WTC11 (cell line): Measurements from ENCODE around the gene CCN6.

Experiments used
- ELF4 ChIP-seq: sonication (generic); formaldehyde crosslinking; IDR thresholded peaks from 2 replicates; pipeline ENCODE4 v1.8.1; 2022; ENCODE audit warnings: low read depth, mild to moderate bottlenecking, moderate library complexity, missing genetic modification reagents
- FOXJ3 ChIP-seq: sonication (generic); formaldehyde crosslinking; IDR thresholded peaks from 2 replicates; pipeline ENCODE4 v1.9.0; 2021; ENCODE audit warnings: missing genetic modification reagents, mild to moderate bottlenecking, borderline replicate concordance
- GABPB1 ChIP-seq: sonication (generic); formaldehyde crosslinking; IDR thresholded peaks from 2 replicates; pipeline ENCODE4 v1.8.1; 2023; ENCODE audit warnings: mild to moderate bottlenecking, missing genetic modification reagents
- MYBL2 ChIP-seq: sonication (generic); formaldehyde crosslinking; IDR thresholded peaks from 2 replicates; pipeline ENCODE4 v1.8.1; 2023; ENCODE audit warnings: mild to moderate bottlenecking, moderate library complexity, missing genetic modification reagents
- SOX15 ChIP-seq: fragments of 250-450 bp; sonication (Bioruptor Pico); IDR thresholded peaks from 2 replicates; pipeline ENCODE4 v1.9.0; 2021; ENCODE audit warnings: mild to moderate bottlenecking
- TP53 ChIP-seq: sonication (generic); formaldehyde crosslinking; IDR thresholded peaks from 2 replicates; pipeline ENCODE4 v1.8.1; 2023; ENCODE audit warnings: mild to moderate bottlenecking, missing genetic modification reagents
- TF ChIP-seq, protein P1 (sequence below): fragments of 200-600 bp; IDR thresholded peaks from 2 replicates; pipeline ENCODE4 v1.8.0; 2022; ENCODE audit warnings: antibody characterized with exemption
- TF ChIP-seq, protein P2 (sequence below): sonication (generic); formaldehyde crosslinking; IDR thresholded peaks from 2 replicates; pipeline ENCODE4 v1.8.1; 2022; ENCODE audit warnings: low read depth, missing genetic modification reagents, borderline replicate concordance
- TF ChIP-seq, protein P3 (sequence below): sonication (generic); formaldehyde crosslinking; IDR thresholded peaks from 2 replicates; pipeline ENCODE4 v1.8.0; 2022; ENCODE audit warnings: mild to moderate bottlenecking, missing genetic modification reagents
- TF ChIP-seq, protein P4 (sequence below): sonication (generic); formaldehyde crosslinking; conservative IDR thresholded peaks from 2 replicates; pipeline ENCODE4 v1.8.1; 2023; ENCODE audit warnings: mild to moderate bottlenecking, low read depth, missing genetic modification reagents, moderate library complexity
- TF ChIP-seq, protein P5 (sequence below): sonication (generic); formaldehyde crosslinking; IDR thresholded peaks from 2 replicates; pipeline ENCODE4 v1.8.0; 2022; ENCODE audit warnings: mild to moderate bottlenecking, missing genetic modification reagents

DNA sequence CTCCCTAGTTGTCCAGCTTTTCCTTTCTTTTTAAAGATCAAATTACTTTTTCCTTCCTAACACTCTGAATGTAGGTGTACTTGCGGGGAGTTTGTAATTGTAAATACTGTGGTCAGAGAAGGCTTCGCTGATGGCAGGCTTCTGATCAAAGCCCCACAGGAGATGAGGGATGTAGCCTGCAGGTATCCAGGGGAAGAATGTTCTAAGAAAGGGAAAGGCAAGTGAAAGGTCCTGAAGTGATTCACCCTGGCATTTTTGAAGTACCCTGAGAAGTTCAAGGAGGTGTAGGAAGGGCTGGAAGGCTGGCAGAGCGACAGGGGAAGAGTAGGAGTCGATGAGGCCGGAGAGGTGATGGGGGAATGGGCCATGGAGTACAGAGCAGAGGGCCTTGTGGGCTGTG lies 38.2 kb upstream of the CCN6 start:
- no peak for TF ChIP-seq TP53
- TF ChIP-seq, protein P1, sequence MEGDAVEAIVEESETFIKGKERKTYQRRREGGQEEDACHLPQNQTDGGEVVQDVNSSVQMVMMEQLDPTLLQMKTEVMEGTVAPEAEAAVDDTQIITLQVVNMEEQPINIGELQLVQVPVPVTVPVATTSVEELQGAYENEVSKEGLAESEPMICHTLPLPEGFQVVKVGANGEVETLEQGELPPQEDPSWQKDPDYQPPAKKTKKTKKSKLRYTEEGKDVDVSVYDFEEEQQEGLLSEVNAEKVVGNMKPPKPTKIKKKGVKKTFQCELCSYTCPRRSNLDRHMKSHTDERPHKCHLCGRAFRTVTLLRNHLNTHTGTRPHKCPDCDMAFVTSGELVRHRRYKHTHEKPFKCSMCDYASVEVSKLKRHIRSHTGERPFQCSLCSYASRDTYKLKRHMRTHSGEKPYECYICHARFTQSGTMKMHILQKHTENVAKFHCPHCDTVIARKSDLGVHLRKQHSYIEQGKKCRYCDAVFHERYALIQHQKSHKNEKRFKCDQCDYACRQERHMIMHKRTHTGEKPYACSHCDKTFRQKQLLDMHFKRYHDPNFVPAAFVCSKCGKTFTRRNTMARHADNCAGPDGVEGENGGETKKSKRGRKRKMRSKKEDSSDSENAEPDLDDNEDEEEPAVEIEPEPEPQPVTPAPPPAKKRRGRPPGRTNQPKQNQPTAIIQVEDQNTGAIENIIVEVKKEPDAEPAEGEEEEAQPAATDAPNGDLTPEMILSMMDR: no peak
- TF ChIP-seq GABPB1 (CRISPR knock-in tag): no peak
- TF ChIP-seq, protein P2, sequence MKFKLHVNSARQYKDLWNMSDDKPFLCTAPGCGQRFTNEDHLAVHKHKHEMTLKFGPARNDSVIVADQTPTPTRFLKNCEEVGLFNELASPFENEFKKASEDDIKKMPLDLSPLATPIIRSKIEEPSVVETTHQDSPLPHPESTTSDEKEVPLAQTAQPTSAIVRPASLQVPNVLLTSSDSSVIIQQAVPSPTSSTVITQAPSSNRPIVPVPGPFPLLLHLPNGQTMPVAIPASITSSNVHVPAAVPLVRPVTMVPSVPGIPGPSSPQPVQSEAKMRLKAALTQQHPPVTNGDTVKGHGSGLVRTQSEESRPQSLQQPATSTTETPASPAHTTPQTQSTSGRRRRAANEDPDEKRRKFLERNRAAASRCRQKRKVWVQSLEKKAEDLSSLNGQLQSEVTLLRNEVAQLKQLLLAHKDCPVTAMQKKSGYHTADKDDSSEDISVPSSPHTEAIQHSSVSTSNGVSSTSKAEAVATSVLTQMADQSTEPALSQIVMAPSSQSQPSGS: no peak
- TF ChIP-seq, protein P3, sequence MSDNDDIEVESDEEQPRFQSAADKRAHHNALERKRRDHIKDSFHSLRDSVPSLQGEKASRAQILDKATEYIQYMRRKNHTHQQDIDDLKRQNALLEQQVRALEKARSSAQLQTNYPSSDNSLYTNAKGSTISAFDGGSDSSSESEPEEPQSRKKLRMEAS: no peak
- no peak for TF ChIP-seq ELF4 (CRISPR knock-in tag)
- TF ChIP-seq, protein P4, sequence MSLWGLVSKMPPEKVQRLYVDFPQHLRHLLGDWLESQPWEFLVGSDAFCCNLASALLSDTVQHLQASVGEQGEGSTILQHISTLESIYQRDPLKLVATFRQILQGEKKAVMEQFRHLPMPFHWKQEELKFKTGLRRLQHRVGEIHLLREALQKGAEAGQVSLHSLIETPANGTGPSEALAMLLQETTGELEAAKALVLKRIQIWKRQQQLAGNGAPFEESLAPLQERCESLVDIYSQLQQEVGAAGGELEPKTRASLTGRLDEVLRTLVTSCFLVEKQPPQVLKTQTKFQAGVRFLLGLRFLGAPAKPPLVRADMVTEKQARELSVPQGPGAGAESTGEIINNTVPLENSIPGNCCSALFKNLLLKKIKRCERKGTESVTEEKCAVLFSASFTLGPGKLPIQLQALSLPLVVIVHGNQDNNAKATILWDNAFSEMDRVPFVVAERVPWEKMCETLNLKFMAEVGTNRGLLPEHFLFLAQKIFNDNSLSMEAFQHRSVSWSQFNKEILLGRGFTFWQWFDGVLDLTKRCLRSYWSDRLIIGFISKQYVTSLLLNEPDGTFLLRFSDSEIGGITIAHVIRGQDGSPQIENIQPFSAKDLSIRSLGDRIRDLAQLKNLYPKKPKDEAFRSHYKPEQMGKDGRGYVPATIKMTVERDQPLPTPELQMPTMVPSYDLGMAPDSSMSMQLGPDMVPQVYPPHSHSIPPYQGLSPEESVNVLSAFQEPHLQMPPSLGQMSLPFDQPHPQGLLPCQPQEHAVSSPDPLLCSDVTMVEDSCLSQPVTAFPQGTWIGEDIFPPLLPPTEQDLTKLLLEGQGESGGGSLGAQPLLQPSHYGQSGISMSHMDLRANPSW (CRISPR knock-in tag): no peak
- TF ChIP-seq, protein P5, sequence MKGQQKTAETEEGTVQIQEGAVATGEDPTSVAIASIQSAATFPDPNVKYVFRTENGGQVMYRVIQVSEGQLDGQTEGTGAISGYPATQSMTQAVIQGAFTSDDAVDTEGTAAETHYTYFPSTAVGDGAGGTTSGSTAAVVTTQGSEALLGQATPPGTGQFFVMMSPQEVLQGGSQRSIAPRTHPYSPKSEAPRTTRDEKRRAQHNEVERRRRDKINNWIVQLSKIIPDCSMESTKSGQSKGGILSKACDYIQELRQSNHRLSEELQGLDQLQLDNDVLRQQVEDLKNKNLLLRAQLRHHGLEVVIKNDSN (CRISPR knock-in tag): no peak
- no peak for TF ChIP-seq MYBL2
- TF ChIP-seq SOX15: no peak
- no peak for TF ChIP-seq FOXJ3
